Tibial nerve (tissue), 4 donors: ENCODE measurements around the gene SORL1-AS1.

Experiments
- DNase-seq, 2 donors: peaks; one replicate each; pipeline ENCODE4 v3.0.0-alpha.2; 2019; ENCODE audit warnings: low spot score in 2 of 2
- H3K27ac ChIP-seq, 4 donors: fragments of 200-600 bp; sonication (generic) in 3 of 4; one replicate each; pipeline ENCODE4 v1.5.1; 2017 to 2019; ENCODE audit warnings: mild to moderate bottlenecking in 1 of 4
- H3K27me3 ChIP-seq, 2 donors: fragments of 200-600 bp; sonication (generic) in 1 of 2; one replicate each; pipeline versions ENCODE4 v1.5.1 to v1.6.0; 2017 to 2019
- H3K36me3 ChIP-seq, 3 donors: fragments of 200-600 bp; sonication (generic); one replicate each; pipeline ENCODE4 v1.5.1; 2018 to 2019
- H3K4me1 ChIP-seq, 4 donors: fragments of 200-600 bp; sonication (generic) in 3 of 4; one replicate each; pipeline ENCODE4 v1.5.1; 2017 to 2019
- H3K4me3 ChIP-seq, 4 donors: fragments of 200-600 bp; sonication (generic) in 3 of 4; one replicate each; pipeline ENCODE4 v1.5.1; 2017 to 2019; ENCODE audit warnings: mild to moderate bottlenecking in 1 of 4, moderate library complexity in 1 of 4
- H3K9me3 ChIP-seq, 4 donors: fragments of 200-600 bp; sonication (generic) in 3 of 4; one replicate each; pipeline ENCODE4 v1.5.1; 2017 to 2019
- EP300 ChIP-seq, 2 donors: sonication (generic); formaldehyde crosslinking; IDR thresholded peaks; one replicate each; pipeline ENCODE4 v1.6.1; 2017; ENCODE audit warnings: antibody characterized with exemption in 2 of 2, mild to moderate bottlenecking in 1 of 2
- POLR2A ChIP-seq, 2 donors: fragments of 450-650 bp; IDR thresholded peaks; one replicate each; pipeline ENCODE4 v1.6.1; 2017; ENCODE audit warnings: antibody characterized with exemption in 2 of 2, mild to moderate bottlenecking in 2 of 2, moderate library complexity in 2 of 2
- WGBS, 2 donors: methylation state at CpG; one replicate each; pipeline ENCODE4 v1.1.5; 2018; 5-methylcytosine and 5-hydroxymethylcytosine counted together
- TF ChIP-seq, protein P1 (sequence below), 5 experiments: fragments of 200-600 bp in 3 of 5; fragments of 450-650 bp in 2 of 5; sonication (generic) in 3 of 5; IDR thresholded peaks; one replicate each; pipeline ENCODE4 v1.5.1; 2016 to 2019; ENCODE audit warnings: antibody characterized with exemption in 5 of 5, mild to moderate bottlenecking in 3 of 5, moderate library complexity in 2 of 5

SORL1-AS1 gene

DNA sequence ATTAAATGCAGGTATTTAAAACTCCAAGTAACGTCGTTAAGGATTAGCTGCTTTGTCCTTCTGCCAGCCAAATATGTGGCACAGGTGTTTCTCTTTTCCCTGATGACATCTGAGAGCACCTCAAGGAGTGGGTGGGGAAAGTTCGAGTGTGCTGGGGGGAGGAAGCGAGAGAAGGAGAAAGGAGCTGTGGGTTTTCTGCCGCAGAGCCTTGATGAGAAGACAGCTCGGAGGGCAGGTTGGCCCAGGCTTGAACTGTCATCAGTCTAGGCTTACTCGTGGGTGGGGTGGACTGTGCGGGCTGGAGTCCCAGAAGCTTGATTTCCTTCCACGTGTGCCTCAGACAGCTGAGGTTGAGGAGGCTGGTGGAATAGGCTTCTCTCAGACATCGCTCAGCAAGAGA is 15.2 kb upstream of the SORL1-AS1 start:
- H3K27ac ChIP-seq: no peak overlapping the region
- H3K4me1 ChIP-seq: peaks cover 0 to 13% (median 3%) of the 10 kb centered on the region in 4 donors
- TF ChIP-seq EP300 (IDR thresholded peaks at IDR 0.05) (no peak), POLR2A (IDR thresholded peaks at IDR 0.05) (no peak)
- TF ChIP-seq, protein P1, sequence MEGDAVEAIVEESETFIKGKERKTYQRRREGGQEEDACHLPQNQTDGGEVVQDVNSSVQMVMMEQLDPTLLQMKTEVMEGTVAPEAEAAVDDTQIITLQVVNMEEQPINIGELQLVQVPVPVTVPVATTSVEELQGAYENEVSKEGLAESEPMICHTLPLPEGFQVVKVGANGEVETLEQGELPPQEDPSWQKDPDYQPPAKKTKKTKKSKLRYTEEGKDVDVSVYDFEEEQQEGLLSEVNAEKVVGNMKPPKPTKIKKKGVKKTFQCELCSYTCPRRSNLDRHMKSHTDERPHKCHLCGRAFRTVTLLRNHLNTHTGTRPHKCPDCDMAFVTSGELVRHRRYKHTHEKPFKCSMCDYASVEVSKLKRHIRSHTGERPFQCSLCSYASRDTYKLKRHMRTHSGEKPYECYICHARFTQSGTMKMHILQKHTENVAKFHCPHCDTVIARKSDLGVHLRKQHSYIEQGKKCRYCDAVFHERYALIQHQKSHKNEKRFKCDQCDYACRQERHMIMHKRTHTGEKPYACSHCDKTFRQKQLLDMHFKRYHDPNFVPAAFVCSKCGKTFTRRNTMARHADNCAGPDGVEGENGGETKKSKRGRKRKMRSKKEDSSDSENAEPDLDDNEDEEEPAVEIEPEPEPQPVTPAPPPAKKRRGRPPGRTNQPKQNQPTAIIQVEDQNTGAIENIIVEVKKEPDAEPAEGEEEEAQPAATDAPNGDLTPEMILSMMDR (IDR thresholded peaks at IDR 0.05): no peak
- H3K27me3 ChIP-seq: peaks cover 0 to 5% of the 10 kb centered on the region in 2 donors
- WGBS, 2 donors: 46 to 50% methylated on average over 10 of the region's 10 CpGs
- H3K9me3 ChIP-seq: no peaks in the 10 kb centered on the region
- H3K36me3 ChIP-seq: no peaks in the 10 kb centered on the region
- DNase-seq: no peak
- no peak overlapping the region for H3K4me3 ChIP-seq

DNA sequence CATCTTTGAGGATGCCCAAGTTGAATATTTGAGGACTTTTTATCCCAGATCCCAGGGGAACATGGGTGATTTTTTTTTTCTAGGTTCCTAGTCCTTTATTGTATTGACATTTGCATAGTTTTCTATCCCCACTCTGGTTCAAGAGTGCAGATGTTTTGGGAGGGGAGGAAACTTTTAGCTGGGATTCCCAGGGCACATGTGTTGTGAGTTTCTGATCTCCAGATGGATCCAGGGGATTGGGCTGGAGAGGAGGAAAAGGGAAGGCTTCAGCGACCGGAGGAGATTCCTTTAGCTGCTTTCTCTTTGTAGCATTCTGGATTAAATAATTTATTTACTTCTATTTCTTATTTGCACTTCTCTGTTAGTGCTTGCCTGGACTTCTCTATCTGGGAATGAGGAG is 14.7 kb upstream of the SORL1-AS1 start:
- DNase-seq: no peak
- TF ChIP-seq EP300 (IDR thresholded peaks at IDR 0.05) (no peak), POLR2A (IDR thresholded peaks at IDR 0.05) (no peak)
- TF ChIP-seq, protein P1 (IDR thresholded peaks at IDR 0.05): no peak
- H3K36me3 ChIP-seq: no peaks in the 10 kb centered on the region
- H3K27me3 ChIP-seq: peaks cover 0 to 5% of the 10 kb centered on the region in 2 donors
- peaks cover 0 to 13% (median 3%) of the 10 kb centered on the region in 4 donors for H3K4me1 ChIP-seq
- 53 to 76% methylated on average over 2 of the region's 2 CpGs for WGBS, 2 donors
- H3K9me3 ChIP-seq: no peaks in the 10 kb centered on the region
- H3K27ac ChIP-seq: peak overlapping the region in 1 of 4 donors; percentile 47
- no peak overlapping the region for H3K4me3 ChIP-seq

DNA sequence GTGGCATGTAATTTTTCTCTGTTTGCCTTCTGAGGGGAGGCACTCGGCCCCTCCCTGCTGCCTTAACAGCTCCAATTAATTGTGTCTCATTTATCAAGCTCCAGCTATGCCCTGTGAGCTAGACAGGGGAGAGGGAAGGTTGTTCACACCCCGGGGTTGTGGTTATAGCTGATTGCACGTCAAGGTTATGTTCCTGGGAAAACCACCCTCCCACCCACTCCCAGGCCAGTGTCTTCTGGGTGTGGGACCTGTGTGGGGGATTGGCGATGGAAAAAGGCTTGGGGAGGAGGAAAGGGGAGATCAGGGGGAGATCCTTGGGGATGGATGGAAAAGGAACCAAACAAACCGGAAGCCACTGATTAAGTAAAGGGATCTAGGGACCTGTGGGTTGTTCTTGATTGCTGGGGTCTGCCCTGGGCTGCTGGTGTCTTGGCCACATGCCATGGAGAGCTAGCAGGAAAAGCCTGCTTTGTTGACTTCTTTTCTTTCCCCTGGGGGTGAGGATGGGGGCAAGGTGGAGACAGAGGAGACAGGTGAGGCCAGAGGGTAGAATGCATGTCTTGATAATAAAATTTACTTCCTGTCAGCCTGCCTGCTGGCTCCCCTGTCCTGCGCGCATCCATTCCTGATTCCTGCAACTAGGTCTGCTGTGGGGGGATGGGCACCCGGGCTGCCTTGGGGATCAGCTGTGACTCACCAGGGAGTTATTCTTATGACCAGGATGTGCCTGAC is 13.5 kb upstream of the SORL1-AS1 start:
- H3K4me3 ChIP-seq: no peak overlapping the region
- H3K27ac ChIP-seq: peak overlapping the region in 2 of 4 donors; percentile 28 to 47
- WGBS, 2 donors: 32 to 41% methylated on average over 8 of the region's 8 CpGs
- peak; percentile 43 to 58 for DNase-seq
- no peaks in the 10 kb centered on the region for H3K9me3 ChIP-seq
- peaks cover 0 to 5% of the 10 kb centered on the region in 2 donors for H3K27me3 ChIP-seq
- TF ChIP-seq EP300 (IDR thresholded peaks at IDR 0.05): no peak
- peaks cover 0 to 13% (median 3%) of the 10 kb centered on the region in 4 donors for H3K4me1 ChIP-seq
- no peaks in the 10 kb centered on the region for H3K36me3 ChIP-seq

DNA sequence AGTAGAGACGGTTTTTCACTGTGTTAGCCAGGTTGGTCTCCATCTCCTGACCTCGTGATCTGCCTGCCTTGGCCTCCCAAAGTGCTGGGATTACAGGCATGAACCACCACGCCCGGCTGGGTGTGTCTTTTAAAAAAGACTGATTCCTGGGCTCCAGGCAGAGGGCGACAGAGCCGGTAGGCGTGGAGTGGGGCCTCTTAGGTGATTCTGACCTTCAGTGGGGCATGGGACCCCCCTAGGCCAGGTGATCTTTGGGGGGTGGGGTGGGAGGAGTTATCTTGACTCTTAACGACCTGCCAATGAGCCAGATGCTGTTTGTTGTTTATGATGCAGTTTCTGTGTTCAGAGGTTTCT is 12.9 kb upstream of the SORL1-AS1 start:
- TF ChIP-seq POLR2A (IDR thresholded peaks at IDR 0.05) (no peak), EP300 (IDR thresholded peaks at IDR 0.05) (no peak)
- Histone ChIP-seq H3K27me3 (peaks cover 0 to 5% of the 10 kb centered on the region in 2 donors), H3K4me1 (peaks cover 0 to 13% (median 3%) of the 10 kb centered on the region in 4 donors), H3K4me3 (no peak overlapping the region), H3K9me3 (no peaks in the 10 kb centered on the region), H3K27ac (peak overlapping the region in 2 of 4 donors; percentile 28 to 47), H3K36me3 (no peaks in the 10 kb centered on the region)
- no peak for DNase-seq
- WGBS, 2 donors: 66 to 70% methylated on average over 8 of the region's 8 CpGs

DNA sequence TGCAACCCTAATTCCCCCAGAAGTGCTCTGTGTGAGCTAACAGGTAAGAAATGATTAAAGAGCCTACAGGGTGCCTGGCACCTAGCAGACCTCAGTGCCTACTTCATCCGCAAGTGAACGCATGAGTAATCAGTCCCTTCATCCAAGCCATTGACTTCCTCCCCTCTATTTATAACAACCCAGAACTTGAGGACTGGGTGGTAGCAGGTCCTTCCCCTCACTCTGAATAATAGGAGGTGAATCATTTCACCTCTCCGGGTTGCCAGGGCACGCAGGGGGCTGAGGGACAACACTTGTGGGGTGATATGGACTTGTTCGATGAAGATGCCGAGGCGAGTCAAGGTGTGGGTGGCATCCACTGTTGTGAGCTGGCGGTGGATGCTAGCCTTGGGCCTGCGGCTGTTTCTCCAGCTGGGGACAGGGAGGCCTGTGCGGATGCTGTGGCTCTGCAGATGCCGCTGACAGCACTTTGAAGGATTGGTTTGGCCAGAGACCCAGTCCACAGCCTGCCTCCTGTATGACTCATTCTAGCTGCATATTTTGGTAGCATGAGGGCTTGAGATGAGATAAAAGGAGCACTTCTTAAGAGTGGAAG is 11.7 kb upstream of the SORL1-AS1 start:
- Histone ChIP-seq H3K27ac (no peak overlapping the region), H3K4me3 (no peak overlapping the region), H3K4me1 (peaks cover 0 to 13% (median 3%) of the 10 kb centered on the region in 4 donors), H3K9me3 (no peaks in the 10 kb centered on the region), H3K27me3 (peaks cover 0 to 5% of the 10 kb centered on the region in 2 donors), H3K36me3 (no peaks in the 10 kb centered on the region)
- 66 to 78% methylated on average over 6 to 11 of the region's 11 CpGs for WGBS, 2 donors
- no peak for DNase-seq
- TF ChIP-seq, protein P1 (IDR thresholded peaks at IDR 0.05): no peak
- no peak for TF ChIP-seq EP300 (IDR thresholded peaks at IDR 0.05)
- TF ChIP-seq POLR2A (IDR thresholded peaks at IDR 0.05): no peak

DNA sequence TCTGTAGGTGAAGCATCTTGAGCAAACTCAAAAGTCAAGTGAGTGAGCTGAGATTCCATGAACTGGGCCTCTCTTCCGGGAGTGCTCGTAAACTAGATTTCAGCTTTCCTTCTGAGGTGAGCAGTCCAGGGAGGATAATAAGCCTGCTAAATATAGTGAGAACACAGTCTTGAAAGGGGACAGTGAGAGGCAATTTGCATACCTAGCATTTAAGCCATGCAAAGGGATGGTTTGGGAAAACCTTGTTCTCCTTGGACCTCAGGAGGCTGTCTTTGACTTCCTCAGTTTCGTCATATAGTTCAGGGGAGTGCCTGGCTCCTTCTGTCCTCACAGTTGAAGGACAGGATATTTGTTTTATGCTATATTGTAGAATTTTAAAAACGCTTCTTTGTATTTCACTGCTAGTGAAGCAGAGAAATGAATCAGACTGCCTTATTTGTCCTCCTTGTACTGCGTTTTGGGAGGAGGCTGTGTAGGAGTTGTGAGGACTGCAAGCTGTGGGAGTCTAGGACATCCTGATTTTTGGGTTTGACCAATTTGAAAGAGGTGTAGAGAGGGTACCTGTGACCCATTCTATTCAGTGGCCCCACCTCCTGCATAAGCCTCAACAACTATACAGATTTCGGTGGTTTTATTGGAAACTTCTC is 11.0 kb upstream of the SORL1-AS1 start:
- peaks cover 0 to 13% (median 3%) of the 10 kb centered on the region in 4 donors for H3K4me1 ChIP-seq
- H3K27me3 ChIP-seq: peaks cover 0 to 5% of the 10 kb centered on the region in 2 donors
- no peak overlapping the region for H3K4me3 ChIP-seq
- TF ChIP-seq EP300 (IDR thresholded peaks at IDR 0.05) (no peak), POLR2A (IDR thresholded peaks at IDR 0.05) (no peak)
- TF ChIP-seq, protein P1 (IDR thresholded peaks at IDR 0.05): no peak
- DNase-seq: no peak
- WGBS, 2 donors: 83 to 87% methylated on average over 6 of the region's 6 CpGs
- no peaks in the 10 kb centered on the region for H3K9me3 ChIP-seq
- no peak overlapping the region for H3K27ac ChIP-seq
- H3K36me3 ChIP-seq: no peaks in the 10 kb centered on the region
